Stimulated activated CD4-positive, alpha-beta T cell treated with anti-CD3 and anti-CD28 coated beads, Interleukin-15, amount 100 ng/mL, for 48 hours (primary cell): ENCODE results near the gene MKS1.

Source experiments
- DNase-seq, 2 donors: peaks; one replicate each; pipeline ENCODE4 v3.0.0-alpha.2; 2020; ENCODE audit warnings: low read depth in 2 of 2

MKS1 gene

GRCh38 chr17:58200024-58200633 is 18.9 kb downstream of the MKS1 start:
- DNase-seq = peak; percentile 42 to 43

GRCh38 chr17:58196610-58197009 is 22.4 kb downstream of the MKS1 start:
- no peak for DNase-seq

GRCh38 chr17:58195518-58196123 is 23.4 kb downstream of the MKS1 start:
- no peak for DNase-seq

GRCh38 chr17:58193641-58194255 is 25.3 kb downstream of the MKS1 start:
- no peak for DNase-seq

- DNase-seq = no peak
Observed at GRCh38 chr17:58192612-58193011, 26.4 kb downstream of the MKS1 start, which contains the start of gene EPX. TSS of gene EPX (plus strand) at chr17:58192726. CDS start at chr17:58192847, 121 bp downstream.

- no peak for DNase-seq
Observed at GRCh38 chr17:58191241-58191896, 27.7 kb downstream of the MKS1 start.

- no peak for DNase-seq
Observed at GRCh38 chr17:58189436-58190146, 29.5 kb downstream of the MKS1 start.

- no peak for DNase-seq
Observed at GRCh38 chr17:58187675-58188074, 31.4 kb downstream of the MKS1 start.

- no peak for DNase-seq
Observed at GRCh38 chr17:58187063-58187462, 32.0 kb downstream of the MKS1 start.

GRCh38 chr17:58186591-58186990 is 32.5 kb downstream of the MKS1 start:
- no peak for DNase-seq

GRCh38 chr17:58184986-58185761 is 33.9 kb downstream of the MKS1 start:
- DNase-seq = no peak

GRCh38 chr17:58184308-58184985 is 34.6 kb downstream of the MKS1 start:
- no peak for DNase-seq

- DNase-seq = no peak
Observed at GRCh38 chr17:58183514-58183913, 35.5 kb downstream of the MKS1 start.

- no peak for DNase-seq
Observed at GRCh38 chr17:58181796-58182195, 37.3 kb downstream of the MKS1 start.

GRCh38 chr17:58176200-58176599 is 42.9 kb downstream of the MKS1 start:
- no peak for DNase-seq

- DNase-seq = no peak
Observed at GRCh38 chr17:58174871-58175270, 44.2 kb downstream of the MKS1 start.

GRCh38 chr17:58172369-58173071 is 46.5 kb downstream of the MKS1 start:
- DNase-seq = no peak

GRCh38 chr17:58170622-58171021 is 48.4 kb downstream of the MKS1 start:
- no peak for DNase-seq

- DNase-seq = no peak
Observed at GRCh38 chr17:58166682-58167081, 52.4 kb downstream of the MKS1 start, which contains the start of gene OR4D2. TSS of gene OR4D2 (plus strand) at chr17:58166982. CDS start at chr17:58169656, 2,674 bp downstream.

- no peak for DNase-seq
Observed at GRCh38 chr17:58165981-58166380, 53.1 kb downstream of the MKS1 start.
